Breast epithelium (tissue), 4 donors: ENCODE results near the gene TRIM47. TPM values are rescaled to one million over a fixed set of nuclear protein-coding genes. Genes with fewer than 3 reads are reported as not detected.
A peak's percentile ranks its signal among the peaks of the same experiment; 100 is the strongest.

Source experiments
- DNase-seq, 2 donors: peaks; one replicate each; pipeline ENCODE4 v3.0.0-alpha.2; 2019; ENCODE audit warnings: low spot score in 2 of 2
- H3K27ac ChIP-seq, 2 donors: fragments of 200-600 bp; sonication (generic) in 1 of 2; one replicate each; pipeline ENCODE4 v1.5.1; 2016 to 2019; ENCODE audit warnings: mild to moderate bottlenecking in 1 of 2
- H3K27me3 ChIP-seq, 2 donors: fragments of 200-600 bp; sonication (generic) in 1 of 2; one replicate each; pipeline versions ENCODE4 v1.5.1 to v1.6.0; 2017 to 2019; ENCODE audit warnings: control low read depth in 1 of 2, mild to moderate bottlenecking in 1 of 2
- H3K36me3 ChIP-seq: fragments of 200-600 bp; one replicate; pipeline ENCODE4 v1.5.1; 2019
- H3K4me1 ChIP-seq, 2 donors: fragments of 200-600 bp; sonication (generic); one replicate each; pipeline ENCODE4 v1.5.1; 2016 to 2019; ENCODE audit warnings: control low read depth in 1 of 2
- H3K4me3 ChIP-seq, 3 donors: fragments of 200-600 bp; sonication (generic); 1 replicate in 2 of 3; 2 replicates in 1 of 3; pipeline ENCODE4 v1.5.1; 2016 to 2019; ENCODE audit warnings: mild to moderate bottlenecking in 3 of 3, moderate library complexity in 2 of 3
- H3K9me3 ChIP-seq, 2 donors: fragments of 200-600 bp; sonication (generic) in 1 of 2; one replicate each; pipeline ENCODE4 v1.5.1; 2016 to 2019; ENCODE audit warnings: control low read depth in 1 of 2
- POLR2A ChIP-seq: fragments of 450-650 bp; IDR thresholded peaks from one replicate; pipeline ENCODE4 v1.6.1; 2016; ENCODE audit warnings: antibody characterized with exemption, mild to moderate bottlenecking, moderate library complexity
- POLR2AphosphoS5 ChIP-seq, 3 donors: sonication (generic); formaldehyde crosslinking; IDR thresholded peaks; one replicate each; pipeline ENCODE4 v1.6.1; 2017; ENCODE audit warnings: antibody characterized with exemption in 3 of 3
- intact Hi-C: fragments of 100-400 bp; cut with DNase I; formaldehyde crosslinking; loops from one replicate; pipeline ENCODE4 v1.15.1; 2023; ENCODE audit warnings: low total_unique reads
- total RNA-seq, 3 donors: library from RNA; depleted of rRNA; stranded (reverse); fragments of >200 nt; gene quantifications; one replicate each; pipeline ENCODE4 v1.1.0, GENCODE V29; 2016
- TF ChIP-seq, protein P1 (sequence below), 3 donors: fragments of 450-650 bp; IDR thresholded peaks; one replicate each; pipeline ENCODE4 v1.5.1; 2016 to 2017; ENCODE audit warnings: antibody characterized with exemption in 3 of 3, mild to moderate bottlenecking in 3 of 3, moderate library complexity in 3 of 3

TRIM47 gene
- total RNA-seq, 3 donors from 2014 or later = 15.4 to 26.1 (median 23.3) TPM

GRCh38 chr17:75898791-75899190 is 20.4 kb upstream of the TRIM47 start:
- intact Hi-C loops = no loop called here
- no peak for DNase-seq
- H3K36me3 ChIP-seq = no peaks in the 10 kb centered on the region

GRCh38 chr17:75898065-75898464 is 19.7 kb upstream of the TRIM47 start:
- no peak for DNase-seq
- H3K4me3 ChIP-seq = no peak overlapping the region
- intact Hi-C loops = no loop called here
- no peaks in the 10 kb centered on the region for H3K9me3 ChIP-seq
- peaks cover 0 to 16% of the 10 kb centered on the region in 2 donors for H3K4me1 ChIP-seq
- no peaks in the 10 kb centered on the region for H3K27me3 ChIP-seq
- no peak overlapping the region for H3K27ac ChIP-seq
- TF ChIP-seq POLR2A = no peak
- TF ChIP-seq, protein P1, sequence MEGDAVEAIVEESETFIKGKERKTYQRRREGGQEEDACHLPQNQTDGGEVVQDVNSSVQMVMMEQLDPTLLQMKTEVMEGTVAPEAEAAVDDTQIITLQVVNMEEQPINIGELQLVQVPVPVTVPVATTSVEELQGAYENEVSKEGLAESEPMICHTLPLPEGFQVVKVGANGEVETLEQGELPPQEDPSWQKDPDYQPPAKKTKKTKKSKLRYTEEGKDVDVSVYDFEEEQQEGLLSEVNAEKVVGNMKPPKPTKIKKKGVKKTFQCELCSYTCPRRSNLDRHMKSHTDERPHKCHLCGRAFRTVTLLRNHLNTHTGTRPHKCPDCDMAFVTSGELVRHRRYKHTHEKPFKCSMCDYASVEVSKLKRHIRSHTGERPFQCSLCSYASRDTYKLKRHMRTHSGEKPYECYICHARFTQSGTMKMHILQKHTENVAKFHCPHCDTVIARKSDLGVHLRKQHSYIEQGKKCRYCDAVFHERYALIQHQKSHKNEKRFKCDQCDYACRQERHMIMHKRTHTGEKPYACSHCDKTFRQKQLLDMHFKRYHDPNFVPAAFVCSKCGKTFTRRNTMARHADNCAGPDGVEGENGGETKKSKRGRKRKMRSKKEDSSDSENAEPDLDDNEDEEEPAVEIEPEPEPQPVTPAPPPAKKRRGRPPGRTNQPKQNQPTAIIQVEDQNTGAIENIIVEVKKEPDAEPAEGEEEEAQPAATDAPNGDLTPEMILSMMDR (IDR thresholded peaks at IDR 0.05) = no peak
- no peak for TF ChIP-seq POLR2AphosphoS5 (IDR thresholded peaks at IDR 0.05)
- no peaks in the 10 kb centered on the region for H3K36me3 ChIP-seq

More at GRCh38 chr17:75898791-75899190, 20.4 kb upstream of the TRIM47 start:
- Histone ChIP-seq H3K27ac (no peak overlapping the region), H3K4me3 (no peak overlapping the region), H3K27me3 (no peaks in the 10 kb centered on the region), H3K9me3 (no peaks in the 10 kb centered on the region), H3K4me1 (peaks cover 0 to 19% of the 10 kb centered on the region in 2 donors)
- no peak for TF ChIP-seq POLR2AphosphoS5 (IDR thresholded peaks at IDR 0.05)
- no peak for TF ChIP-seq POLR2A
- TF ChIP-seq, protein P1 (IDR thresholded peaks at IDR 0.05) = no peak

DNA sequence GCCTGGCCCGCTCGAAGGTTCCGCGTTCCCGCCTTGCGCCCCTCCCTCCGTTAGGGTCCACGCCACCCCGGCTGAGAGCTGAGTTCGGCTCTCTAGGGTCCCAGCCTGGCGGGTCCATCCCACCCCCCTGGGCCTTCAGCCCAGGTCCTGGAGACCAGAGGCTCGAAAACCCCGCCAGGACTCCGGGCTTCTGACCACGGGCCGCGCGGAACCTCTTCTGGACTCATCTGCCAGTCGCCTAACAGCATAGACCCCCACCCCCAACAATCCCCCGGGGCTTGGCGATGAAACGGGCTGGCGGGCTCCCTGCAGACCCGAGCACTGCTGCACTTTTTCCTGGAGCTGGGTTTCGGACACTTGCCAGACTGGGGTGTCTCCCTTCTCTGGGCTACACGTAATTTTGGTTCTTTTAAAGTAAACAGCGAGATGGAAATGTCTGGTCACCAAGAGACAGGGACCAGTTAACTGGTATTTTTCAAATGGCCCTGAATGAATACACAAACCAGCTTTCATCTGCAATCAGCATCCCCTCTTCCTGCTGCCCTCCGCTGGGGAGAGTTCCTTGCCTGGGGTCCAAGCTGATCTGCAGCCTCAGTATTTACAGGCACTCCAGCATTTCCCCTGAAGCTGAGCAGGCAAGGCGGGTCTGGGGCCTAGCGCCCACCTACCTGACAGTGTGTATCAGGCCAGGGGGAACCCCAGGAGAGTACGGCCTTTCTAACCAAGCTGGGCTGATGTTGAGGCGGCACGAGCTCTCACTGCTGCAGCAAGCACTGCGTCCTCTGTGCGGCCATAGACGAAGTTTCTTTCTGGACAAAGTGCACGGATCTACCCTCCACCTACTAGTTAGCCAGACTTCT is 19.0 kb upstream of the TRIM47 start:
- peaks cover 0 to 16% of the 10 kb centered on the region in 2 donors for H3K4me1 ChIP-seq
- H3K27ac ChIP-seq = peak overlapping the region; percentile 90 to 92
- H3K36me3 ChIP-seq = no peaks in the 10 kb centered on the region
- no peaks in the 10 kb centered on the region for H3K27me3 ChIP-seq
- intact Hi-C loops = no loop called here
- H3K4me3 ChIP-seq = peak overlapping the region; percentile 66 to 84 (median 80)
- H3K9me3 ChIP-seq = no peaks in the 10 kb centered on the region
- DNase-seq = no peak
- TF ChIP-seq POLR2A = no peak
- no peak for TF ChIP-seq POLR2AphosphoS5 (IDR thresholded peaks at IDR 0.05)

GRCh38 chr17:75896415-75897159 is 18.2 kb upstream of the TRIM47 start, which contains the start of gene TRIM65:
TSS of gene TRIM65 (minus strand) at chr17:75896951. CDS start at chr17:75896937, 14 bp downstream.
- H3K27ac ChIP-seq = peak within 1 kb of the TSS; percentile 90 to 92
- peak within 1 kb of the TSS; percentile 66 to 84 (median 80) for H3K4me3 ChIP-seq
- peaks cover 0 to 16% of the 10 kb centered on the region in 2 donors for H3K4me1 ChIP-seq
- H3K9me3 ChIP-seq = no peaks in the 10 kb centered on the region
- DNase-seq = peak; percentile 70 to 81
- TF ChIP-seq, protein P1 (IDR thresholded peaks at IDR 0.05) = peak in 1 of 3 donors; percentile 40
- TF ChIP-seq POLR2AphosphoS5 (IDR thresholded peaks at IDR 0.05) (peak in 2 of 3 donors; percentile 57 to 63), POLR2A (no peak)
- intact Hi-C loops = no loop called here
- no peaks in the 10 kb centered on the region for H3K36me3 ChIP-seq
- H3K27me3 ChIP-seq = no peaks in the 10 kb centered on the region

- H3K4me1 ChIP-seq = peaks cover 0 to 16% of the 10 kb centered on the region in 2 donors
- TF ChIP-seq, protein P1 (IDR thresholded peaks at IDR 0.05) = peak in 1 of 3 donors; percentile 9
- no peak for TF ChIP-seq POLR2A
- H3K27ac ChIP-seq = peak overlapping the region; percentile 90 to 92
- no peak for DNase-seq
- H3K27me3 ChIP-seq = no peaks in the 10 kb centered on the region
- intact Hi-C loops = no loop called here
- H3K4me3 ChIP-seq = peak overlapping the region; percentile 66 to 84 (median 80)
- no peaks in the 10 kb centered on the region for H3K9me3 ChIP-seq
- H3K36me3 ChIP-seq = no peaks in the 10 kb centered on the region
Observed at GRCh38 chr17:75895370-75896155, 17.2 kb upstream of the TRIM47 start.
